Hepatic stellate cell (primary cell): ENCODE measurements around the gene UCP2.
"Not testable (repeated sequence)": the region's sequence is repeated elsewhere in the genome, so short reads cannot be mapped to it uniquely, and the experiment has no call there.

ENCODE experiments used
- DNase-seq: peaks from one replicate; pipeline ENCODE4 v3.0.0; 2011; ENCODE audit warnings: low spot score

UCP2 gene

DNA sequence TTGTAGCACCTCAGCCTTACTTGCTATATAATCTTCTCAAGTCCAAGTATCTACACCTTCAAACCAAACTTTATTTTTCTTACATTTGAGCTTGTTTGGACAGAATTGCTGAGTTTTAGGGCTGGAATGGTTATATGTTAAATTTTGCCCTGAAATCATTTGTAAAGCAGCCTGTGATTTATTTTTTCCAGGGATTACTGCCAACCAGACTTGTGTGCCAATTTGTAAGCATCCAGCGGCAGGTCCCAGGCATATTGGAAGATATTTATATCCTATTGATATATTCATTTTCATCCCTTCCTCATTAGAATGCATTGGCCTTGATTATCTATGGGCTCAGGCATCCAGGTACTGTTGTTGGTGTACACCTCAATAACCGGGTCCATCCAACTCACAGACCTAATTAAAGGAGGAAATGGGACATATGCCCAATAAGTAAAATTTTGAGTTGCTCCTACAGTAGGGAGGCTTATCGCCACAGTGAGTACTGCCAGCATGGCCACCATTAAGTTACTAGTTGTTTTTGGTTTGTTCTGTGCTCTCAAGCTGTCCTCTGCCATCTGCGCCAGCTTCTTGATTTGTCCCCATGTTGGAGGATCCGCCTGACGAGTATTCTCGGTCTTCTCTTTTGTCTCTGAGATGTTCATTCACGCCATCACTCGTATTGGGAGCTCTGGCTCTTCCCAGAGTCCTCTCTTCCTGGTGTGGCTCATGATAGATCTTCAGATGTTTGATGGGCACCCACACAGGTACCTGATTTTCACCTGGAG lies 41.7 kb downstream of the UCP2 start:
- no peak for DNase-seq

DNA sequence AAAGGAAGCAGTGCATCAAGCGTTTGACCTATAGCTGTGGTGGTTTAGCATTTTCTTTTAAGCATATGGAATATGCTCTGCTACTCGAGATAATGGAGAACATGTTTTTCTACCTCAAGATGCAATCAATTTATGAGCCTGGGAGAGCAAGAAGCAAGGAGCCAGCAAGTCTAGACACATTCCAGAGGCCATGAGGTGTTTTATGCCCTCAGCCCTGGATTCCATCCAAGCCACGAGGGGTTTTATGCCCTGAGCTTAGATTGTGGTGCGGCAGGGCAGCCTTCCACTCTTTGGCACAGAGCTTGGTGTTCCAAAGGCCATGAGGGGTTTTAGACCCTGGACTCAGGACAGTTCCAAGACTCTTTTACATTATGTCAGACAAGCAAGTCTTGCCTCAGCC lies 43.5 kb downstream of the UCP2 start:
- DNase-seq, result no peak

DNA sequence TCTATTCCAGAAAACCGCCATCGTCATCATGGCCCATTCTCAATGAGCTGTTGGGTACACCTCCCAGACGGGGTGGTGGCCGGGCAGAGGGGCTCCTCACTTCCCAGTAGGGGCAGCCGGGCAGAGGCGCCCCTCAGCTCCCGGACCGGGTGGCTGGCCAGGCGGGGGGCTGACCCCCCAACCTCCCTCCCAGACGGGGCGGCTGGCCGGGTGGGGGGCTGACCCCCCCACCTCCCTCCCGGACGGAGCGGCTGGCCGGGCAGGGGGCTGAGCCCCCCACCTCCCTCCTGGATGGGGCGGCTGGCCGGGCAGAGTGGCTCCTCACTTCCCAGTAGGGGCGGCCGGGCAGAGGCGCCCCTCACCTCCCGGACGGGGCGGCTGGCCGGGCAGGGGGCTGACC lies 46.6 kb downstream of the UCP2 start:
- not testable (repeated sequence) for DNase-seq

DNA sequence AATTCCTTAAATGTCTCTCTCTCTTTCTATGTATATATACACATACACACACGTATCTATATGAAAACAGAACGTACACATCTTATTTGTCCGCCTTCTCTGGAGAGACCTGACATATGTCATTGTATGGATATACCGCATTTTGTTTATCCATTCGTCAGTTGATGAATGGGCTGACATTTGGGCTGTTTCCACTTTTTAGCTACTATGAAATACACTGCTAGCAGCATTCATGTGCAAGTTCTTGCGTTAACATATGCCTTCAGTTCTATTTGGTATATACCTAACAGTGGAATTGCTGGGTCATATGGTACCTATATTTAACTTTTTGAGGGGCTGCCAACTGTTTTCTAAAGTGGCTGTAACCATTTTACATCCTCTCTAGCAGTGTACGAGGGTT lies 49.9 kb downstream of the UCP2 start:
- no peak for DNase-seq

DNA sequence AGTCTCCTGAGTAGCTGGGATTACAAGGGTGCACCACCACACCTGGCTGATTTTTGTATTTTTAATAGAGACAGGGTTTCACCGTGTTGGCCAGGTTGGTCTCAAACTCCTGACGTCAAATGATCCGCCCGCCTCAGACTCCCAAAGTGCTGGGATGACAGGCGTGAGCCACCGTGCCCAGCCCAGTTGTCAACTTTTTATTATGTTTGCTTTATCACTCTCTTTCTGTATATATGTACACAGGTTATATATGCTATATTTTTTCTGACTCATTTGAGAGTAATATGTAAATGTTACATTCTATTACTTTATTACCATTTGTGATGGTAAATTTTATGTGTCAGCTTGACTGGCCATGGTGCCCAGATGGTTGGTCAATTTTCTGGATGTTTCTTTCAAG lies 50.7 kb downstream of the UCP2 start:
- no peak for DNase-seq

DNA sequence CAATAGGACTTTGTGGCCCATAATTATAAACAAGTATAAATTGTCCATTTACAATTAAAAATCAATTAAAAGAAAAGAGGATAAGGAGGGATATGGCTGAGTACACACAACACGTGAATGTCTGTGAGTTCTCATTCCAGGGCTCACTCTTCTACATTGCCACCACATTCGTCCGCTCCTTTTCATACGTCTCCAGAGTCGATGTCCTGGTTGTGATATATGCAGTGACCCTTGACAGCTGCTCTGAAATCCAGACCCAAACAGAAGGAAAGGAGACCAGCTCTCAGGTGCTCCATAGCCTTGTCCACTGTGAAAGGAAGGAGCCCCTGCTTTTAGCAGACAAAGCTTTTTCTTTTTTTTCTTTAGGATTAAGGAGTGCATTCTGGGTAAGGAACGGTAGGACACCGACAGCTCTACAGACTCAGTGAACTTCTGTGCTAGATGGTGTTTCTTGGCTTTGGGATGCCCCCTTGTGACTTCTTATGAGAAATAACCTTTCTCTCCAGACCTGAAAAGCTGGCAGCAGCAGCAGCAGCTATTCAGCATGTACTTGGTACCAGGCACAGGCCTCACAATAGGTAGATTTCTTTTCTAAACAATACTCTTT lies 51.5 kb downstream of the UCP2 start:
- DNase-seq, result peak; percentile 61

DNA sequence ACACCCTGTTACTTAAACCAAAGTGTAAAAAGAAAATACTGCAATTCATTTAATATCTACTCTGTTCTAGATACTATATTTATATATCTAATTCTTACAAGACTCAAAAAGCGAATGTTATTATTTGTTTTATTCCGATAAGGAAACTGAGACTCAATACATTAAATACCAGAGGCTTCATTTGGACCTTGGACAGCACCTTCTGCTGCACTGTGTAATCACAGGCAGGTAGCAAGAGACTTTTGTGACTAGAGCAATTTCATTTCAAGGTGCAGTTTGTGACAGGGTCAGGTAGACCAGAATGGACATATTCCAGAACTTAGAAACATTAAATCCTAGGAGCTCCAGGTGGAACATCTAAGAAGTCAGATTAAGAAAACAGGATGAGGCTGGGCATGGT lies 53.3 kb downstream of the UCP2 start:
- no peak for DNase-seq
